Ecto neural progenitor cell (in vitro differentiated cells): ENCODE data around the gene TRAPPC11.
A peak's percentile ranks its signal among the peaks of the same experiment; 100 is the strongest.
"Not testable (repeated sequence)": the region's sequence is repeated elsewhere in the genome, so short reads cannot be mapped to it uniquely, and the experiment has no call there.

Source experiments
- DNase-seq: peaks from one replicate; pipeline ENCODE4 v3.0.0-alpha.2; 2018; ENCODE audit warnings: low spot score

The TRAPPC11 gene

DNA sequence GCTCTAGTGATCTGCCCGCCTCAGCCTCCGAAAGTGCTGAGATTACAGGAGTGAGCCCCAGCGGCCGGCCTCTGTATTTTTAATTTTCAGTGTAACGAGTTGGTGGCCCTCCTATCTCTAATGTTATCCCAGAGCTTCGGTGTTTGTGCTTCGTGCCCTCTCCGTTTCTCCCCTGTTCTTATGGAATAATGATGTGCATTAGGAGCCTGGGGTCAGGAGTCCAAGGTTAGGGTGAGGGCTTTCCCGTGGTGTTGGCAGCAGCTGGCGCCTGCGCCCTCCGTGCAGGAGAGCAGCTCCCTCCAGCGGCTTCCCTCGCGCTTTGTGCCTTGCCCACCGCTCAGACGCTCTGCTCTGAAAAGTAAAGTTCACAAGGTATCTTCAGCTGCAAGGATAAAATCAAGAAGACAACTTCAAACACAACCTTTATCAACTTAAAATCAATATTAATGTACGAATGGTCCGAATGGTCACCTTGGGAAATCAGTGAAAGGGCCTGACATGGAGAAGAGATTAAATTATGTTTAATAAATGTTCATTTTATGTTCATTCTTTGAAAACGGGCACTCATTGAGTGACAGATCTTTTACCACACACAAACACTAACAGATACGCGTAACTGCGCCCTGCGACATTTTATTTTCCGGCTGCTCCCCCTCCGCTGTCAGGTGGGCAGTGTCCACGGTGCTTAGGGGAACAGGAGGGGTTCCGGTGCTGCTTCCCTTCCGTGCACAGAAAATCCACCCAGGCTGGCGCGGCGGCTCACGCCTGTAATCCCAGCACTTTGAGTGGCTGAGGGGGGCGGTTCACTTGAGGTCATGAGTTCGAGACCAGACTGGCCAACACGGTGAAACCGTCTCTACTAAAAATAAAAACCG lies 62.4 kb downstream of the TRAPPC11 start:
- DNase-seq = peak; percentile 64

DNA sequence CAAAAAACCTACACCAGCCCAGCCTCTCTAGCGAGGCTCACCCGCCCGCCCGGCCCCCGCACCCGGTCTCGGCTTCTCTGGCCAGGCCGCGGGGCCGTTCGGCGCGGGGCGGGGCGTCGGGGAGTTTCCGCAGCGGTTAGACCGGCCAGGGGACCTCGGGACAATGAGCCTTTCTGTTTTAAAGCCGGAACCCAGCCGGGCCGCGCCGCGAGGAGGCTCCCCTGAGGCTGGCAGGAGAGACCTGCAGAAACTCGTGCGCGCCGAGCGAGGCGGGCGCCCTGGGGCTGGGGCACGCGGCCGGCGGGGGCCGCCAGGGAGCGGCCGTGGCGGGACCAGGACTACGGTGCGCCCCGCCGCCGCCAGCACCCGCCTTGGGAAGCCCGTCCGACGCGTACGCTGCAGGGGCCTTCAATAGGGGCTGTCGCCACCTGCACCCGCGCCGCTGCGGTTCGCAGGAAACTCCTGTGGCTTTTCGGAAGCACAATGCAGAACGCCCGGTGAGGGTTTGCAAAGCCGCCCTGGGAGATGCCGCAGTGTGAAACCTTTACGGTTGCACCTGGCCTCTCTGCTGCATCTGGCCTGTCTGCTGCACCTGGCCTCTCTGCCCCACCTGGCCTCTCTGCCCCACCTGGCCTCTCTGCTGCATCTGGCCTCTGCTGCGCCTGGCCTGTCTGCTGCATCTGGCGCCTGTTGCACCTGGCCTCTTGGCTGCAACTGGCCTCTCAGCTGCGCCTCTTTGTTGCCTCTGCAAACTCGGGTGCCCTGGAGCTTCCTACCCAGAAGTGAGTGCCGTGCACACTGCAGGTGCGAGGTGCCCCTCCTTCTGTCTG lies 63.9 kb downstream of the TRAPPC11 start:
- DNase-seq = peak; percentile 82

- DNase-seq = no peak
These were observed 64.6 kb downstream of the TRAPPC11 start for GRCh38 chr4:183723561-183724228.

DNA sequence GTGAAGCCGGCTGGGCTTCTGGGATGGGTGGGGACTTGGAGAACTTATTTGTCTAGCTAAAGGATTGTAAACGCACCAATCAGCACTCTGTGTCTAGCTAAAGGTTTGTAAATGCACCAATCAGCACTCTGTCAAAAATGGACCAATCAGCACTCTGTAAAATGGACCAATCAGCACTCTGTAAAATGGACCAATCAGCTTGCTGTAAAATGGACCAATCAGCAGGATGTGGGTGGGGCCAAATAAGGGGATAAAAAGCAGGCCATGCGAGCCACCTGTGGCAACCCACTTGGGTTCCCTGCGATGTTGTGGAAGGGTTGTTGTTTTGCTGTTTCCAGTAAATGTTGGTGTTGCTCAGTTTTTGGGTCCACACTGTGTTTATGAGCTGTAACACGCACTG lies 66.5 kb downstream of the TRAPPC11 start:
- not testable (repeated sequence) for DNase-seq

DNA sequence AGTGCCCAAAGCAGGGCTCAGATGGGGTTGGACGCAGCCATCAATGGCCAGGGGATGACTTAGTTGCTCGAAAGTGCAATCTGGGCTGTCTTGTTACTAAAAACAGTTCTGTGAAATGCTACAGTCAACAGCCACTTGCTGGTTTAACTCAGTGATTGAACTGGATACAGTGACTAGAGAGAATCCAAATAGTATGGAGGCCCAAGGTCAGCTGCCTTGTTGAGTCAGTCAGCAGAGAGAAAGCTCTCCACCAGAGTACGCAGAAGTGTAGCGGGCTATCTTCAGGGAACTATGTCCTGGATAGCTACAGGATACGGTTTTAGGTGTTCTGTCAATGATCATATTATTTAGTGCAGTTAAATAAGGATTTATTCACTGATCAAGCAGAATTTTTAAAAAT lies 68.4 kb downstream of the TRAPPC11 start:
- no peak for DNase-seq

- DNase-seq = no peak
These were observed 69.4 kb downstream of the TRAPPC11 start for GRCh38 chr4:183728223-183729068.

- DNase-seq = no peak
These were observed 69.9 kb downstream of the TRAPPC11 start for GRCh38 chr4:183729069-183729406.

GRCh38 chr4:183729430-183730328 lies 70.6 kb downstream of the TRAPPC11 start:
- DNase-seq = no peak

DNA sequence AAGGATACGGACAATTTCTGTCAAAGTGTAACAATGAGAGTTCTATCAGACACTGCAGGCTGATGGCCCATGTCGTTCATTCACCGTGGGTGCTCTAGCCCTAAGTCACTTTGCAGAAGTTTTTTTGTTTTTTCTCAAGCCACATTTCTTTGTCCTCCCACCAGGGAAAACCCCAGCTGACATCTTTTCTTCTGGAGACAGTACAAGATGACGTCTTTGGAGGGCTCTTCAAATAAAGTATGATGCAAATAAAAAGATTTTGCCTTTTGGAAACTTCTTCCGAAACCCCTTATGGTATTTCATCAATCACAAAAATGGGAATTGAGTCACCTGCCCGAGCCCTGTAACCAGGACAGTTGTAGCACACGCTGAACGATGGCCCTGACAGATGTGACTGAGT lies 73.2 kb downstream of the TRAPPC11 start:
- no peak for DNase-seq

GRCh38 chr4:183733181-183733580 lies 74.1 kb downstream of the TRAPPC11 start:
- no peak for DNase-seq

DNA sequence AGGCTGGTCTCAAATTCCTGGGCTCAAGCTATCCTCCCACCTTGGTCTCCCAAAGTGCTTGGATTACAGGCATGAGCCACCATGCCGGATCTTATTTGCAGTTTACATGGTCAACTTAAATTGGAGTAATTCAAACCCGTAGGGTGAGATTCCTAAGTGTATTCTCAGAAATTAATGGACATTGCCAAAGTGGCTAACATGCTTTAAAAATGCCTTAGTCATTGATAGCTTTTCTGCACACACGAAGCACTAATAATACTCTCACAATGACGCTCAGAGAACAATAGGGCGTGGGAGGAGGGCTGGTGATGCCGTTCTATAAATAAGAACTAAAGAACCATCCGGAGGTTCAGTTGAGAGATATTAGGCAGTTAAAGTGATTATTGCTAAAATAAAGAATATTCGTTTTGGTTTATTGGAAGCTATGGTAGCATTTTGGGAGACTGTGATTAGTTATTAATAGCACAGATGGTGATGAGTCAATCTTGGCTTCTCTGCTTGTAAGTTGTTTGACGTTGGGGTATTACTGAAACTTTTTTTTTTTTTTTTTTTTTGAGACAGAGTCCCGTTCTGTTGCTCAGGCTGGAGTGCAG lies 79.1 kb downstream of the TRAPPC11 start:
- no peak for DNase-seq

- no peak for DNase-seq
These were observed 79.9 kb downstream of the TRAPPC11 start for GRCh38 chr4:183738961-183739360.

GRCh38 chr4:183746305-183747229 lies 87.5 kb downstream of the TRAPPC11 start:
- no peak for DNase-seq

GRCh38 chr4:183747380-183747779 lies 88.3 kb downstream of the TRAPPC11 start:
- DNase-seq = no peak

- DNase-seq = no peak
These were observed 89.0 kb downstream of the TRAPPC11 start for GRCh38 chr4:183747931-183748670.

DNA sequence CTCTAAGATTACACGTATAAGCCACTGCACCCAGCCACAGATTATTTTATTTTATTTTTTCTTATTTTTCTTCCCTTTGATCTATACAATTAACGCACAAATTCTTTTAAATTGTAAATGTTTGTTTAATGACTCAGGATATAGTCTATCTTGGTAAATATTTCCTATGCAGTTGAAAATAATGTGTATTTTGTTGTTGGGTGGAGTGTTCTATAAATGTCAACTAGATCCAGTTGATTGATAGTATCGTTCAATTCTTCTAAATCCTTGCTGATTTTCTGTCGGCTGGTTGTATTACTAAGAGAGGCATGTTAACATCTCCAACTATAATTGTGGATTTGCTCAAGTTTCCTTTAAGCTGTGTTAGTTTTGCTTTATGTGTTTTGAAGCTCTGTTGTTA lies 92.0 kb downstream of the TRAPPC11 start:
- DNase-seq = no peak

DNA sequence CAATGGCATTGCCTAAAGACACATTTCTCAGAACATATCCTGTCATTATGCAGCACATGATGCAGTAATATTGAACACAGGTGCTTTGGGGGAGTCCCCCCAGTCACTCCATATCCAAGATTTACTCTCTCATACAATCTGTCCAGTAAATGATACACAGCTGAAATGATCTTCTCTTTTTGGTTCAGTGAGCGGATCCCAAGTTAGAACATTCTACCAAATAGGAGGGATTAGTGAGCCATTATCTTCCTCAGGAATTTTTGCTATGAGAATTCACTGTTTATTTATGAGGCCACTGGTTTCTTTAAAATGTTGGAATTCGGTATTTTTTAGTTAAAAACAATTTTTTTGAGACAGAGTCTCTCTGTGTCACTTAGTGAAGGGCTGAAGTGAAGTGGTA lies 96.5 kb downstream of the TRAPPC11 start:
- DNase-seq = no peak

DNA sequence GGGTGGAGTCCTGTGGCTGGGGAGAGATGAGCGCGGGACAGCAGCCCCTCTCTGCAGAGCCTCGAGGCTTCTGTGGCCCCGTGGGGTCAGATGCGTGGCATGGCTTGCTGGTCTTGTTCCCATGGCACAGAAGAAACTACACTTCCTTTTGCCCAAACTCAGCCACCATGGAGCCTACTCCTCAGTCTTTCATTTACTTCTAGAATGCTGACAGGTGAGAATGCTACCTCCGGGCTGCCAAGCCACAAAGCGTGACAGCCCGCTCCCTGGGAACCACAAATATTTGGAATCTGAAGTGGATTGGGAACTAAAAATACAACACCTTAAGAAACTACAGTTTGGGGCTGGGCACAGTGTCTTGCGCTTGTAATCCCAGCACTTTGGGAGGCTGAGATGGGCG lies 98.0 kb downstream of the TRAPPC11 start:
- no peak for DNase-seq
